ENCODE results near the gene EPHB2.

EPHB2 gene

DNA sequence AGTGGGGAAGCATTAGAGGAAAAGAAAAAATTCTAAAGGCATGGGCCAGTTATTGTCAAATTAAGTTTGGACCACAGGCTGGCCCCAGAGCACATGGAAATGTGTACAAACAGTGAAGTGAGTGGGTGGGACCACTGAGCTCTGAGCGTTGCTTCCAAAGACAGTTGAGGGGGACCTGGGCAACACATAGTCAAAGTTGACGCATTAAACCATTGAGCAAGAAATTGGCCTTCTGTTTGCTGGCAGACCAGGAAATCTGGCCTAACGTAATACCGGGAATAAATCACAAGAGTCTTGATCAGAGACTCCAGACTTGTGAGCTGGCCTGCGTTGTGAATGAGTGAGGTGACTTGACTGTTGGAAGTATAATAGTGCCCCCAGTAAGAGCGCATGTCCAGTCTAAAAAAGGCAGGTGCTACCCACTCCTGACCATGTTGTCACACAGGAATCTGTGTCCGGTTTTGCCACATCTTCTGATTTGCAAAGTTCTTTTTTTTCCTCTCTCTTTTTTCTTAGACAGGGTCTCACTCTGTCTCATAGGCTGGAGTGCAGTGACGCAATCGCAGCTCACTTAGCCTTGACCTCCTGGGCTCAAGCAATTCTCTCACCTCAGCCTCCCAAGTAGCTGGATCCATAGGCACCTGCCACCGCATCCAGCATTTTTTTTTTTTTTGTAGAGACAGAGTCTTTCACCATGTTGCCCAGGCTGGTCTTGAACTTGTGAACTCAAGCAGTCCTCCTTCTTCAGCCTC lies 10.7 kb downstream of the EPHB2 start:
- H3K4me3 ChIP-seq (ENCODE audit: low read depth, low read length): no peak overlapping the region
- H3K27ac ChIP-seq (ENCODE audit: extremely low read depth, low read depth, low read length): no peak overlapping the region
- H3K4me1 ChIP-seq (ENCODE audit: control insufficient read depth, insufficient read depth, low read length): peaks cover 8% of the 10 kb centered on the region
- ChIA-PET CTCF (interaction anchor here (0.5 to 5.1 kb wide), 2 partner anchors 18 to 112 kb away, joined by 3 to 25 read pairs; no protein-coding TSS in a partner anchor), POLR2A (no interaction called here)
- no peaks in the 10 kb centered on the region for H3K9me3 ChIP-seq (ENCODE audit: control insufficient read depth, insufficient read depth, low read depth, low read length)
- no peak for TF ChIP-seq ZNF747 (tag by site-specific recombination; IDR thresholded peaks at IDR 0.05)
- TF ChIP-seq ZNF629 (tag by site-specific recombination; IDR thresholded peaks at IDR 0.05): no peak
- no peak for TF ChIP-seq ZNF24 (tag by site-specific recombination; IDR thresholded peaks at IDR 0.05)
- TF ChIP-seq ZNF10 (tag by site-specific recombination; IDR thresholded peaks at IDR 0.05): no peak
- TF ChIP-seq, protein P1, sequence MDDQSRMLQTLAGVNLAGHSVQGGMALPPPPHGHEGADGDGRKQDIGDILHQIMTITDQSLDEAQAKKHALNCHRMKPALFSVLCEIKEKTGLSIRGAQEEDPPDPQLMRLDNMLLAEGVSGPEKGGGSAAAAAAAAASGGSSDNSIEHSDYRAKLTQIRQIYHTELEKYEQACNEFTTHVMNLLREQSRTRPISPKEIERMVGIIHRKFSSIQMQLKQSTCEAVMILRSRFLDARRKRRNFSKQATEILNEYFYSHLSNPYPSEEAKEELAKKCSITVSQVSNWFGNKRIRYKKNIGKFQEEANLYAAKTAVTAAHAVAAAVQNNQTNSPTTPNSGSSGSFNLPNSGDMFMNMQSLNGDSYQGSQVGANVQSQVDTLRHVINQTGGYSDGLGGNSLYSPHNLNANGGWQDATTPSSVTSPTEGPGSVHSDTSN (CRISPR knock-in tag; IDR thresholded peaks at IDR 0.05): no peak
- TF ChIP-seq ZNF48 (tag by site-specific recombination; IDR thresholded peaks at IDR 0.05): no peak
- TF ChIP-seq ZNF132 (tag by site-specific recombination; IDR thresholded peaks at IDR 0.05; ENCODE audit: borderline replicate concordance): no peak
- no peak for TF ChIP-seq ZNF488 (tag by site-specific recombination; IDR thresholded peaks at IDR 0.05)
- no peaks in the 10 kb centered on the region for H3K36me3 ChIP-seq (ENCODE audit: control insufficient read depth in 2 of 2, insufficient read depth in 1 of 2, low read length in 2 of 2)

GRCh38 chr1:22722901-22723550 lies 12.4 kb downstream of the EPHB2 start:
- H3K27ac ChIP-seq (ENCODE audit: extremely low read depth, low read depth, low read length): no peak overlapping the region
- no peaks in the 10 kb centered on the region for H3K9me3 ChIP-seq (ENCODE audit: control insufficient read depth, insufficient read depth, low read depth, low read length)
- H3K4me1 ChIP-seq (ENCODE audit: control insufficient read depth, insufficient read depth, low read length): no peaks in the 10 kb centered on the region
- CTCF ChIA-PET: interaction anchor here (0.6 to 2.3 kb wide), 3 partner anchors 18 to 593 kb away, joined by 3 to 11 read pairs (median 4); no protein-coding TSS in a partner anchor
- no peaks in the 10 kb centered on the region for H3K36me3 ChIP-seq (ENCODE audit: control insufficient read depth in 2 of 2, insufficient read depth in 1 of 2, low read length in 2 of 2)
- H3K4me3 ChIP-seq (ENCODE audit: low read depth, low read length): no peak overlapping the region
- POLR2A ChIA-PET: no interaction called here
- no peak for TF ChIP-seq ZNF747 (tag by site-specific recombination; IDR thresholded peaks at IDR 0.05)
- TF ChIP-seq GLIS1 (tag by site-specific recombination; IDR thresholded peaks at IDR 0.05): no peak
- TF ChIP-seq ZNF214 (tag by site-specific recombination; IDR thresholded peaks at IDR 0.05; ENCODE audit: borderline replicate concordance): no peak
- no peak for TF ChIP-seq SP3 (tag by site-specific recombination; IDR thresholded peaks at IDR 0.05)
- no peak for TF ChIP-seq ZNF624 (tag by site-specific recombination; IDR thresholded peaks at IDR 0.05)
- no peak for TF ChIP-seq INSM2 (tag by site-specific recombination; IDR thresholded peaks at IDR 0.05)
- TF ChIP-seq MEIS1 (CRISPR knock-in tag; IDR thresholded peaks at IDR 0.05; ENCODE audit: borderline replicate concordance): no peak
- TF ChIP-seq, protein P2, sequence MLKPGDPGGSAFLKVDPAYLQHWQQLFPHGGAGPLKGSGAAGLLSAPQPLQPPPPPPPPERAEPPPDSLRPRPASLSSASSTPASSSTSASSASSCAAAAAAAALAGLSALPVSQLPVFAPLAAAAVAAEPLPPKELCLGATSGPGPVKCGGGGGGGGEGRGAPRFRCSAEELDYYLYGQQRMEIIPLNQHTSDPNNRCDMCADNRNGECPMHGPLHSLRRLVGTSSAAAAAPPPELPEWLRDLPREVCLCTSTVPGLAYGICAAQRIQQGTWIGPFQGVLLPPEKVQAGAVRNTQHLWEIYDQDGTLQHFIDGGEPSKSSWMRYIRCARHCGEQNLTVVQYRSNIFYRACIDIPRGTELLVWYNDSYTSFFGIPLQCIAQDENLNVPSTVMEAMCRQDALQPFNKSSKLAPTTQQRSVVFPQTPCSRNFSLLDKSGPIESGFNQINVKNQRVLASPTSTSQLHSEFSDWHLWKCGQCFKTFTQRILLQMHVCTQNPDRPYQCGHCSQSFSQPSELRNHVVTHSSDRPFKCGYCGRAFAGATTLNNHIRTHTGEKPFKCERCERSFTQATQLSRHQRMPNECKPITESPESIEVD (tag by site-specific recombination; IDR thresholded peaks at IDR 0.05): no peak
- TF ChIP-seq ZNF19 (tag by site-specific recombination; IDR thresholded peaks at IDR 0.05; ENCODE audit: low read depth): no peak
- no peak for TF ChIP-seq GLI4 (tag by site-specific recombination; IDR thresholded peaks at IDR 0.05)
- no peak for TF ChIP-seq ZBTB1 (tag by site-specific recombination; IDR thresholded peaks at IDR 0.05)
- TF ChIP-seq ZNF677 (tag by site-specific recombination; IDR thresholded peaks at IDR 0.05): no peak
- no peak for TF ChIP-seq ZNF18 (tag by site-specific recombination; IDR thresholded peaks at IDR 0.05)
- TF ChIP-seq TCF7L2 (IDR thresholded peaks at IDR 0.05; ENCODE audit: borderline replicate concordance, low read depth, low read length): no peak
- no peak for TF ChIP-seq ZNF16 (tag by site-specific recombination; IDR thresholded peaks at IDR 0.05; ENCODE audit: low read depth)
- no peak for TF ChIP-seq ZNF610 (tag by site-specific recombination; IDR thresholded peaks at IDR 0.05; ENCODE audit: borderline replicate concordance)
- no peak for TF ChIP-seq ZNF292 (tag by site-specific recombination; IDR thresholded peaks at IDR 0.05; ENCODE audit: borderline replicate concordance, low read depth)
- TF ChIP-seq ZNF664 (tag by site-specific recombination; IDR thresholded peaks at IDR 0.05): no peak
- TF ChIP-seq SETDB1 (IDR thresholded peaks at IDR 0.05; ENCODE audit: insufficient read length, low read length): no peak

Measured in HEK293 (cell line).